Brain microvascular endothelial cell (primary cell): ENCODE measurements around the gene SEMA6B.

Experiments
- DNase-seq: peaks from one replicate; pipeline ENCODE4 v3.0.0-alpha.2; 2020
- H3K27ac ChIP-seq: fragments of 250-450 bp; sonication (Bioruptor Pico); 2 replicates; pipeline ENCODE4 v1.5.1; 2020; ENCODE audit warnings: mild to moderate bottlenecking, moderate library complexity
- H3K27me3 ChIP-seq: fragments of 250-450 bp; sonication (Bioruptor Pico); replicated peaks from 2 replicates; pipeline ENCODE4 v1.5.1; 2020; ENCODE audit warnings: mild to moderate bottlenecking
- H3K36me3 ChIP-seq: fragments of 250-450 bp; sonication (Bioruptor Pico); replicated peaks from 2 replicates; pipeline ENCODE4 v1.5.1; 2020; ENCODE audit warnings: mild to moderate bottlenecking
- H3K4me3 ChIP-seq: 2 replicates; pipeline ENCODE4 v1.5.1; 2011; ENCODE audit warnings: low read depth, mild to moderate bottlenecking, control low read depth, low read length, moderate library complexity
- in situ Hi-C: cut with HindIII; loops from 2 replicates; pipeline ENCODE4 v1.10.0; 2017; ENCODE audit warnings: low sequenced_read_pairs, low pct_ligation_motif_present
- TF ChIP-seq, protein P1 (sequence below): IDR thresholded peaks from 2 replicates; pipeline ENCODE4 v1.5.1; 2011; ENCODE audit warnings: low read depth, mild to moderate bottlenecking, moderate library complexity, low read length, control low read depth, inconsistent platforms; ENCODE audit errors: missing control alignments

SEMA6B gene

DNA sequence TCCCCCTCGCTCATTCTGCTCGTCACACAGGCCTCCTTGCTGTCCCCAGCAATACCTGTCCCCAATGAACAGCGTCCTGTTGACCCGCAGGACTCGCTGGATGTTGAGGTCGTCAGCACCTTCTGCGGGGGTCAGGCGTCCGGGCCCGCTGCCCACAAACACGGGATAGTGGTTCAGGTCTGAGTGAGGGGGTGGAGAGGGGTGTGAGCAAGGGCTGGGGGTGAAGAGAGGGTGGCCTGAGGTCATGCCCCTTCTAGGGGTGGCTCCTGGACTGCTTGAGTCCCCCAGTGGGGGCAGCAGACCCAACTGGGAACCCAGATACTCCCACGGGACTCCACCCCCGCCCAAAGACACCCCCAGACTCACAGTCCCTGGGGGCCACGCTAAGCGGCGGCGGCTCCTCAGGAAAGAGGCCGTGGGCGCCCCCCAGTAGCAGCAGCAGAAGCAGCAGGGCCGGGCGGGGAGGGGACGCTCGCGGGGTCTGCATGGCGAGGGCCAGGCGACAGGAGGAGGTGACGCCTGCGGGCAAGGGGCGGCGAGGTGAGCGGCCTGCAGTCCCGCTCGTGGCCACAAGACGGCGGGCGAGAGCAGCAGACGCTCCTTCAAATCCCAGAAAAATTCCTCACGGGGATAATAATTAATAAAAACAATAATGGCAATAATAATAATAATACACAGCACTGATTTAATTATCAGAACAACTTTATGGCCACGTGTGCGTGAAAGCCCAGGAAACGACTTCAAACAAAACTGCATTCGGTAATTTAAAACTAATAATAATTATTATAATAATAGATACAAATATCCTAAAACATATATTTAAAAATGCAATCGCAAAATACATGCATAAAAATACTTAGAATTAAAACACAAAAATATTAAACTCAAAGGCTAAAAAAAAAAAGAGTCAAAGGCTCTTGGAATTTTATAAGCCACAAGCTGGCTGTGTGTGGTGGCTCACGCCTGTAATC, 1.2 kb downstream of the SEMA6B start:
- DNase-seq: no peak
- no peaks in the 10 kb centered on the region for H3K27me3 ChIP-seq
- H3K27ac ChIP-seq: no peak overlapping the region
- H3K4me3 ChIP-seq: no peak overlapping the region
- in situ Hi-C loops: no loop called here
- no peaks in the 10 kb centered on the region for H3K36me3 ChIP-seq
- TF ChIP-seq, protein P1, sequence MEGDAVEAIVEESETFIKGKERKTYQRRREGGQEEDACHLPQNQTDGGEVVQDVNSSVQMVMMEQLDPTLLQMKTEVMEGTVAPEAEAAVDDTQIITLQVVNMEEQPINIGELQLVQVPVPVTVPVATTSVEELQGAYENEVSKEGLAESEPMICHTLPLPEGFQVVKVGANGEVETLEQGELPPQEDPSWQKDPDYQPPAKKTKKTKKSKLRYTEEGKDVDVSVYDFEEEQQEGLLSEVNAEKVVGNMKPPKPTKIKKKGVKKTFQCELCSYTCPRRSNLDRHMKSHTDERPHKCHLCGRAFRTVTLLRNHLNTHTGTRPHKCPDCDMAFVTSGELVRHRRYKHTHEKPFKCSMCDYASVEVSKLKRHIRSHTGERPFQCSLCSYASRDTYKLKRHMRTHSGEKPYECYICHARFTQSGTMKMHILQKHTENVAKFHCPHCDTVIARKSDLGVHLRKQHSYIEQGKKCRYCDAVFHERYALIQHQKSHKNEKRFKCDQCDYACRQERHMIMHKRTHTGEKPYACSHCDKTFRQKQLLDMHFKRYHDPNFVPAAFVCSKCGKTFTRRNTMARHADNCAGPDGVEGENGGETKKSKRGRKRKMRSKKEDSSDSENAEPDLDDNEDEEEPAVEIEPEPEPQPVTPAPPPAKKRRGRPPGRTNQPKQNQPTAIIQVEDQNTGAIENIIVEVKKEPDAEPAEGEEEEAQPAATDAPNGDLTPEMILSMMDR: peak; percentile 94

DNA sequence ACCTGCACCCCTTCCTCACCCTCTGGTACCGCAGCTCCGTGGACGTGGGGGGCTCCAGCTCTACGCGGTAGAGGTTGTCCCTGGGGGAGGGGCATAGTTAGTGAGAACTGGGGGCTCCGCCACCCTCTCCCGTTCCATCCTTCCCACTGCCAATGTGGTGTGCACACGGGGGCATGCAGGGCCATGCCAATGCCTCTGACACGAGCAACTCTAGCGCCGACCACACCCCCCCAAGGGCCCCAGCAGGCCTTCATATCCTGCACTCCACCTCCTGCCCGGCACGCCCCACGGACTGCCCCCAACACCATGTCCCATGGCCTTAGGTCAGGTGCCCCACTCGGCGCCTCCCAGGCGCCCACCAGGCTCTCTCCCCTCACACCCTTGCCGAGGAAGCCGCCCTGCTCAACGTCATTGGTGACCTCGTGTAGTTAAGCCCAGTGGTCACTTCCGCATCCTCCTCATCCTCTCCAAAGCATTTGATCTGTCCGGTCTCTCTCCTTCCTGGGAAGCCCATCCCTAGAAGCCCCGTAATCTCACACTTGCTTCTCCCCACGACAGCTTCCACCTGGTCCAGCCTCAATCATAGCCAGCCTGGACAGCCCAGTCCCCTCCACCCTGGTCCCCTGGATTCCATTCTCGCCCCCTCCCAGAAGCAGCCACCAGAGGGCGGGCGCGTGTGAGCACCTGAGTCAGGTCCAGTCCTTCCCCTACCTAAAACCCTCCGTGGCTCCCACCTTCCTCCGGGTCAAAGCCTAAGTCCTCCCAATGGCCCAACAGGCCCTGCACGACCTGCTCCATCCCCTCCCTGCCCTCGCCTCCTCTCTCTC, 2.1 kb downstream of the SEMA6B start:
- no peak overlapping the region for H3K4me3 ChIP-seq
- H3K27me3 ChIP-seq: no peaks in the 10 kb centered on the region
- TF ChIP-seq, protein P1: peak; percentile 47
- no peaks in the 10 kb centered on the region for H3K36me3 ChIP-seq
- DNase-seq: no peak
- in situ Hi-C loops: no loop called here
- H3K27ac ChIP-seq: no peak overlapping the region

DNA sequence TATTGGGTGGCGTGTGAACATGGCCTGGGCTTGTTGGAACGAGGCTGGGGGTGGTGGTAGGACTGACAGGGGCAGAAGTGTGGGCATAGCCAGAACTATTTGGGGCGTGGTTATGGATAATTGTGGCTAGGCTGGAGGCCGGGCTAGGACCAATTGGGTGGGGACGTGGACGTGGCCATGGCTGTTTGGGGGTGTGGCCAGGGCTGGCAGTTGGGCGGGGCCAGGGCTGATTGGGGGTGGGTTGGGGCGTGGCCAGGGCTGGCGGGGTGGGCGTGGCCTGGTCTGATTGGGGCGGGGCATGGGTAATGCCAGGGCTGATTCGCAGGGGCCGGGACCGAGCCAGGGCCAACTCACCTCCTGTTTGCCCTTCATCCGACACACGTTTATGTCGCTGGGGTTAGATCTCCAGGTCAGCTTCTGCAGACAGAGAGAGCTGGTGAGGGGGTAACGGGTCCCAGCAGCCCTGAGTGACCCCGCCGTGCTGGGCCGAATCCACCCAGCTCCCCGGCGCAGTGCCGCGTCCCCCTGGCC, 2.8 kb downstream of the SEMA6B start:
- no peaks in the 10 kb centered on the region for H3K27me3 ChIP-seq
- DNase-seq: no peak
- in situ Hi-C loops: no loop called here

DNA sequence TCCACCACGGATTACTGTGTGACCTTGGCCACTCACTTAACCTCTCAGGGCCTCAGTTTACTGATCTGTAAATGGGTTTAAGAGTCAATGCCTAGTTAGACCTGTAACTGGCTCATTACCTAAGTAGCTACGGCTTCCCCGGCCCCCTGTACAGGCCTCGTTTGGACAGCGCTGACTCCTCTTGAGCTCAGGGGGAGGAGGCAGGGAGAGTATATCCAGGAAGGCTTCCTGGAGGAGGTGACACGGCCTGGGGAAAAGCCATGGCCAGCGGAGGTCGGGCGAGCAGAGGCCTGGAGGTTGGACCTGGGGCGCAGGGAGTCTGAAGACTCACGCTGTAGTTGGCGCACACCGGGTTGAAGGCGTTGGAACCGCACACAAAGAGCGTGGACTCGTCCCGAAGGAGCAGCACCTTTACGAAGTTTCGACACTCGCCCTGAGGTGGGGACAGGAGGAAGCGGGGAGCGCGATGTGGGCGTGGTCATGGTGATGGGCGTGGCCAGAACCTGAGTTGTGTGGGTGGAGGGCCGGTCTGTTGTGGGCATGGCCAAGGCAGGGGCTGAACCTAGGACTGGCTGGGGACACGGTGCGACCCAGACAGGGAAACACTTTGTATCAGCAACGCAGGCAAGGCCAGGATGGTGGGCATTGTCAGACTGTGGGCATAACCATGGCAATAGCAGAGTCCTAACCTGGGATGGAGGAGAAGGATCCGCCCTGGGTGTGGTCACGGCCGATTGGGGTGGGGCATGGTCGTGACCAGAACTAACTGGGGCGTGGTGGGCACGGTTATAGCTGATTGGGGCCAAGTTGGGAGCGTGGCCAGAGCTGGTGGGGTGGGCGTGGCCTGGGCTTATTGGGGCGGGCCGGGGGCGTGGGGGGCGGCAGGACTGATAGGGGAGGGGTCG, 3.6 kb downstream of the SEMA6B start:
- TF ChIP-seq, protein P1: no peak

More for the DNA sequence above, 2.8 kb downstream of the SEMA6B start:
- TF ChIP-seq, protein P1: no peak
- Histone ChIP-seq H3K36me3 (no peaks in the 10 kb centered on the region), H3K27ac (no peak overlapping the region), H3K4me3 (no peak overlapping the region)

DNA sequence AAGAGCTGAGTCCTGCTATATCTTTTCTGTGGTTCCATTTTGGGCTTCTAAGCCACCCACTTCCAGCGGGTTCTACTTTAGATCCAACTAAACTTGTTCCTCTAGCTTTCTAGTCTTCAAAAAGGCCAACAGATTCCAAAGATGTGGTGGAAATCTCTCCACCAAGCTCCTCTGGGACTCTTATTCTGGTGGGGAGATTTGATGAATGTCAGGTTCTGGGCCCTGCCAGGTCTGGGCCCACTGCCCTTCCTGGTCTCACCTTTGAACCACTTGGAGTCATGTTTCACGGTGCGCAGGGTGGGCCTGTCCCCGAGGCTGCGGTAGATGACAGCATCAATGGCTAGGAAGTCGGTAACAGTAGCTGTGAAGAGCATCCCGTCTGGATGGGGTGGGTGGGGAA, 4.8 kb downstream of the SEMA6B start:
- TF ChIP-seq, protein P1: no peak
- no peaks in the 10 kb centered on the region for H3K27me3 ChIP-seq
- H3K27ac ChIP-seq: no peak overlapping the region
- DNase-seq: no peak
- H3K36me3 ChIP-seq: no peaks in the 10 kb centered on the region
- in situ Hi-C loops: no loop called here
- H3K4me3 ChIP-seq: no peak overlapping the region

More for the DNA sequence above, 3.6 kb downstream of the SEMA6B start:
- Histone ChIP-seq H3K27me3 (no peaks in the 10 kb centered on the region), H3K27ac (no peak overlapping the region), H3K36me3 (no peaks in the 10 kb centered on the region), H3K4me3 (no peak overlapping the region)
- in situ Hi-C loops: no loop called here
- no peak for DNase-seq
